Fibroblast of the conjunctiva (primary cell): Measurements from ENCODE around the gene PARVB.

Experiments
- DNase-seq: peaks from one replicate; pipeline ENCODE4 v3.0.0-alpha.2; 2010; ENCODE audit warnings: low read depth

Gene PARVB

DNA sequence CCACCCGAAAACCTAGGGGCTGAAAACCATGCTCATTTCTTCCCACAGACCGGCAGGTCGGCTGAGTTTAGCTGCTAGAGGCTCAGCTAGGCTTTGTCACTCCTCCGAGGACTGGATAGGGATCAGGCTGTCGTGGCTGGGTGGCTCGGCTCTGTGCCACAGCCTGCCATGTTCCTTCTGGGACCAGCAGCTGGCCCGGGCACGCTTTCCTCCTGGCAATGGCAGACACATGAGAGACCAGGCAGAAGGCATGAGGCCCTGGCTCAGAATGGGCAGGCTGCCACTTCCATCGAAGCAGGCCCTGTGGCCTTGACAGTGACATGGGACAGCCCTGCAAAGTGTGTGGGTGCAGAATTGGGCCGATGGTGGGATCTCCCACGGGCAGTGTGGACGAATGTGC lies 177.6 kb downstream of the PARVB start:
- no peak for DNase-seq

- DNase-seq, result peak; percentile 5
Observed at GRCh38 chr22:44202261-44202789, 178.2 kb downstream of the PARVB start.

- no peak for DNase-seq
Observed at GRCh38 chr22:44203203-44203602, 179.1 kb downstream of the PARVB start.

DNA sequence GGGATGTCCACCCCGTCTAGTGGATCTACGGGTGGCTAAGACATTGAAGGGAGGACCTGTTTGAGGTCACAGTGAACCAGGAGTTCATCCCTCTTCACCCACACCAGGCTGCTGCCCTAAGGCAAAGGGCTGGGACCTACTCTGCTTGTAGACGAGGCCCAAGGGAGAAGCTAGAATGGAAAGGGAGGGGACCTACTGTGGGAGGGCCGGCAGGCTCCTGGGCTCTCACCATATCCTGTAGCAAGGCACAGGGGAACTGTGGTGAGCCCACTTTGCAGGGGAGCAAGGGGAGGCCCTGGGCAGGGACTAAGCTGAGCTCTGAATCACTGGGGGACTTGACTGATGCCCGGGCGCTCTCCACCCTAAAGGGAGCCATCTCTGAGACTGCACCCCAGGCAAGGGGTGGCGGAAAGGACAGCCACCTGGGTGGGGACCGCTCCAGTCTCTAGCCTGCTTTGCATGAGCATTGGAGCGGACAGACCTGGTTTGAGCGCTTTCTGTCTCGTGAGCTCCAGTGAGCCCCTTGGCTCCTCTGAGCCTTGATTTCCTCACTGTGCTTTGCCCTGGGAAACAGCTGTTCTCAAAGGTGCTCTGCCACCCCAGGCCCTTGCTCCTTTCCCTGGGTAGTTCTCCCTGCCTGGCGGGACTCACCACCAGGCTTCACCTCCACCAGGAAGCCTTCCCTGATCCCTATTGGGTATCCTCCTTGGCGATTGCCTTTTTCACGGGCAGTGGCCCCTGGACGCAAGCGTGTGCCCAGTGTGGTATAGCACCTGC lies 180.8 kb downstream of the PARVB start:
- DNase-seq, result no peak

GRCh38 chr22:44205516-44206329 lies 181.6 kb downstream of the PARVB start:
- no peak for DNase-seq

DNA sequence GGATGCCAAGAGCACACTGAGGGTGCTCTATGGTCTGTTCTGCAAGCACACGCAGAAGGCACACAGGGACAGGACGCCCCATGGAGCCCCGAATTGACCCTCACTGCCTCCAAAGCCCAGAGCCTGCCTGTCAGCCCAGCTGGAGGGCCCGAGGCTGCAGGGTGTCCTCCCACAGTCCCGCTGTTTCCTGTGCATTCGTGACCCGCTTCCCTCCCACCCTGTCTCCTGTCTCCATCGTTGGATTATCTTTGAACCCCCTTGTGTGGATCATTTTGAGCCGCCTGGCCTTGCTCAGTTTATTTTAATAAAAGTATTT lies 182.2 kb downstream of the PARVB start:
- no peak for DNase-seq

DNA sequence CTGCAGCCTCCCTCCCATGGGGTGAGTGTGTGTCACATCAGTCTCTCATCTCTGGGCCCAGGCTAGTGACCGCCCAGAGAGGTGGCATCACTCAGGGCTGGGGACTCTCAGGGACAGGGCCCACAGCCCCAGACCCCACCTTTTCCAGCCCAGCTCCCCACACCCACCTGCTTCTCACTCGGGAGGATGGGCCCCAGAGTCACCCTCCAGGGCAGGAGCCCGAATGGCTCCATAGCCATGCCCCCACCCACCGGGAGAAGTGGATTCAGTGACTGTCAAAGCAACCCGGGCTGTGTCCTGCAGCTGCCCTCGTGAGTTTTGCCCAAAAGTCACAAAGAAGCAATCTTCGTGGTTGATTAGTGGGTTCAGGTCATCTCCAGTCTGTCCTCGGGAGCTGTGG lies 182.6 kb downstream of the PARVB start:
- DNase-seq, result no peak

- DNase-seq, result no peak
Observed at GRCh38 chr22:44207173-44207980, 183.3 kb downstream of the PARVB start.

GRCh38 chr22:44207981-44208317 lies 183.8 kb downstream of the PARVB start:
- no peak for DNase-seq

DNA sequence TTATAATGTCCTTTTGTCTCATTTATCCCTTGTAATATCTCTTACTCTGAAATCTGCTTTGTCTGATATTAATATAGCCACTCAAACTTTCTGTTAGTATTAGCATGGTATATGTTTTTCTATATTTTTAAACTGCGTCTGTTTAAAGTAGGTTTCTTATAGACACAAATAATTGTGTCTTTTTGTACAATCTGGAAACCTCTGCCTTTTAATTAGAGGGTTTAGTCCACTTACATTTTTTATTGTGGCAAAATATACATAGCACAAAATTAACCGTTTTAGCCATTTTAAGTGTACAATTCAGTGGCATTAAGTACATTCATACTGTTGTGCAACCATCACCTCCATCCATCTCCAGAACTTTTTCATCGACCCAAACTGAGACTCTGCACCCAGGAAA lies 185.2 kb downstream of the PARVB start:
- DNase-seq, result no peak

- peak; percentile 47 for DNase-seq
Observed at GRCh38 chr22:44210722-44211121, 186.6 kb downstream of the PARVB start.

DNA sequence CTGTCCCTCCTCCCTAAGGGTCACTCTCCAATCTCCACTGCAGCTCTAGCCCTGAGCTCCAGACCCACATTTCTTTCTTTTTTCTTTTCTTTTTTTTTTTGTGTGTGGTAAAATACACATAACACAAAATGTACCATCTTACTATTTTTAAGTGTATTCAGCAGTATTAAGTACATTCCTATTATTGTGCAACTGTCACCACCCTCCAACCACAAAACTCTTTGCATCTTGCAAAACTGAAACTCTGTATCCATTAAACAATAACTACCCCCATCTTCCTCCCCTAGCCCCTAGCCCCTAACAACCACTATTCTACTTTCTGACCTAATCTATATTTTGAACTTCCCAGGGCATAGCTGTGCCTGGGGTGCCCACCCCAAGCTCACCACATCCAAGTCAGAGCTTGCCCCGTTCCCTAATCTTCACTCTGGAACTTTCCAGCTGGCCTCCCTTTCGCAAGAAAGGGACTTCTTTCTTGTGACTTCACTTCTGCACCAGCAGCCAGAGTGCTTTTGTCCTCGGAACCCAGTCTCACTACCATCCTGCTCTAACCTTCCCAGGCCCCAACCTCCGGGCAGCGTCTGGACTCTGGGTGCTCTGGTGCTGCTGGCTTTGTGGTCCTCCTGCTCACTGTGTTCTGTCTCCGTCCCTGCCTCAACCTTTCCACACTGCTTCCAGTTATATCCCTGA lies 187.3 kb downstream of the PARVB start:
- no peak for DNase-seq

DNA sequence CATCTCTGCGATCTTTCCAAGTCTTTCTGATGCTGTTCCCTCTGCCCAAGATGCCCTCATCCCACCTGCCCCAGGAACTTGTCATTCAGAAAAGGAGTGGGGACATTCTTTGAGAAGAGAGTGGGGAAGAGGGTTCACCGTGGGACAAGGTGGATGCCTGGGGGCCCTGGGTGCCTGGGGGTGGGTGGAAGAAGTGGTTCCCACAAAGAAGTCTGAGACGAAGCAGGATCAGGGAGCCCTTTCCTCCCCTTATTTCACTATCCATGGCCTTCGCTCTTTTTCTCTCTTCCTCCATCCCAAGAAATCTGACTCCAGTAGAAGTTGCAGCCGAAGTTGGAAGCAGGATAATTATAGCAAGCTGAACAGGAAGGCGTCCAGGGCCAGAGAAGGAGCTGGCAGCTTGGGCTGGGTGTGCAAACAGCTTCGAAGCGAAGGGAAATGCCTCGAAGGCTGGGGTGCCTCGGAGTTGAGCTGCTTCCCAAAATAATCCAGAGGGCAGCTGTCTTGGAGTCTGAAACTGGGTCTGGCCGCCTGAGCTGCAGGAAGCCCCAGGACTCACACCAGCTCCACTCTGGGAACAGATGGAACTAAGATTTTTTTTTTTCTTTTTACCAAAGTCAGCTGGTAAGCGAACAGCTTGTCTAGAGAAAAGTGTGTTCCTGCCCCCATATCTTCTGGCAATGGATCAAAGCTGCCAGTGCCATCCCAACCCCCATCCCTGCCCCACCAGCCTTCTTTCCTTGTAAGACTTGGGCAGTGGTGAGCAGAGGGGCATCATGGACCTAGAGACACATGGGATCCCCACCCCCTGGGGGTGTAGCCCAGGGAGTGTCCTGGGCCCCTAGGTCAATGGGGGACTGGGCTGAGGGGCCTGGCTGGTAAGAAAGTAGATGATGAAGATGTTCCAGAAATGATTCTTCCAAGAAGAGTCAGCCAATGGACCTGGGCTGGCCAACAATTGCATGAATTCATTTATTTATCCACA lies 188.1 kb downstream of the PARVB start:
- no peak for DNase-seq

DNA sequence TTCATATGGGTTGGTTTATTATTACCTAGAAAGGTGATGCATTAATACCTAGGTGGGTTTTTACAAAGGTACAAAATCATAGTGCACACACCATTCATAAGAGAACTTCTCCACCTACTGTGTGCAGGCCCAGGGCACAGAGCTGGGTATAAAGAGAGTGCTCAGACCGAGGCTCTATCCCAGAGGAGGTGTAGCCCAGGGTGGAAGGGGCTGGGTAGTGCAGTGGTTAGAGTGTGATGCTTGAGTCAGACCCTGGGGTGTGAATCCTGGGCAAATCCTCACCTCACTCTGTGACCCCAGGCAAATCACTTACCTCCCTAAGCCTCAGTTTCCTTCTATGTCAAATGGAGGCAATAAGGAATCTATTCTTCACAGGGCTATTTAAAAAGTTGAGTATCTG lies 188.8 kb downstream of the PARVB start:
- DNase-seq, result no peak

DNA sequence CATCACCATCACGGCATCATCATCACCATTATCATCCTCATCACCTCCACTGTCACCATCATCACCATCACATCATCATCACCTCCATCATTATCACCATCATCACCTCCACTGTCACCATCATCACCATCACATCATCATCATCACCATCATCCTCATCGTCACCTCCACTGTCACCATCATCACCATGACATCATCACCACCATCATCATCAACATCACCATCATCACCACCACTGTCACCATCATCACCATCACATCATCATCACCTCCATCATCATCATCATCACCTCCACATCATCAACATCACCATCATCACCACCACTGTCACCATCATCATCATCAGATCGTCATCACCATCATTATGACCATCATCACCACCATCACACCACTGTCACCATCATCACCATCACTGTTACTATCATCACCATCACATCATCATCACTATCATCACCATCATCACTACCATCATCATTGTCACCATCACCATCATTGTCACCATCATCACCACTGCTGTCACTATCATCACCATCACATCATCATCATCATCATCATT lies 189.5 kb downstream of the PARVB start:
- DNase-seq, result no peak

DNA sequence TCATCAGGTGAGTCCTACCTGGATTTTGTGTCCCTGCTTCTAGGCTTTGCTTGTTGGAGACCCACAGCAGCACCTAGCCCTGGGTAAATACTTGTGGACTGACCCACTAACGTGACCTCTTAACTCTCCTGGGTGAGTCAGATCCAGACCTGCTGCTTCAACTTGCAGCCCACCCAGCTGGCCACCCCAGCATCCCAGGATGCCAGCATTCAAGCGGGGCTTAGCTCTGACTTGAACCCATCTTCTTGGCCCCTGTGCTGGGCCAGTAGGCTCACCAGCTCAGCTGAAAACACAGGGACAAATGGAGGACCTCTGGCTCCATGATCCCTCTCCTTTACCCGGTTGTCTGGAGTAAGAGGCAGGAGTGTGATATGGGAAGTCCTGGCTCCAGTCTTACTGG lies 190.1 kb downstream of the PARVB start:
- no peak for DNase-seq

- DNase-seq, result no peak
Observed at GRCh38 chr22:44214764-44215163, 190.7 kb downstream of the PARVB start.

DNA sequence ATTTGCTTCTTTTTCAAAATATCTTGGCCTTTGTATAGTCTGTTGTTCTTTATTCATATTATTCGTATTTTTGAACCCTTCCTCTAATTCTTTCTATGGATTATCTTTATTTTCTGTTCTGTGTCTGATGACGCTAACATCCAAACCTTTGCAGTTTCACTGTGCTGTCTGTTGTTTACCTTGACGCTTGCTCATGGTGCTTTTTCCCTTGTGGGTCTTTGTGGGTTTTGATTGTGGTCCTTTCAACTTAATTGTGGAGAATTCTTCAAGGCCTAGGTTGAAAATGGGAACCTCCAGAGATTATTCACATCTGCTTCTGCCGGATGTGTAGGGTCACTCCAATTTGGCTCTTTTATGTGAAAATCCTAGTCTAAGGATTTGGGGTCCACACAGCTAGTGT lies 191.2 kb downstream of the PARVB start:
- no peak for DNase-seq

DNA sequence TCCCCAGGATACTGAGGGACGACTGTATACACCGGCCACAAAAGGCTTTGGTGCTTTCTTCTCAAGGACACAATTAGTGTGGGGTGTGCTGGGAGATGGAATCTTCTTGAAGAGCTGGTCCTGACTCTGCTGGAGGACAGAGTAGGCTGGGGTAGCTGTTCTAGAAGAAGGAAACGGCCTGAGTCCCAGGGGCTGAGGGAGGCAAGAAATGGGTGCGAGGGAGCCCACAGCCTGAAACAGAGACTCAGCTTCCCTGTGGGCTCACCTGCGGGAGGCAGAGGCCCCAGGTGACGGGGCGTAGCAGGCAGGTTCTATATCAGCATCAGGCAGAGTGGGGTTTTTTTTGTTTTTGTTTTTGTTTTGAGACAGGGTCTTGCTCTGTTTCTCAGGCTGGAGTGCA lies 193.2 kb downstream of the PARVB start:
- DNase-seq, result no peak

DNA sequence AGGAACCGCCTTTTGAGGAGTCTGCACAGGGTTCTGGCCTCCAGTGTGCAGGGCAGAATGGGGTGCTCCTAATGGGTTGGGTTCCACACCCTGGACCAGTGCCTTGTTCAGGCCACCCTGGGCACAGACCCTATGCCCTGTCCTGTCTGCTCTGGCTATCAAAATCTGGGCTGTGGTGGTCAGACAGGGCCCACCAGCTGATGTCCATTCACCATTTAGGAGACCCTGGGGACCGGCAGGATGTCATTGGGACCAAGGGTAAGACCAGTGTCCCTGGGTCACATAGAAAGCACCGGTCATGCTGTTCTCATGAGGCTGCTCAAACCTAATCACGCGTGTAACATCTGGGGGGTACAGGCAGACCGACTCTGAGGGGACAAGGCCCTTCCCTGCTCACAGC lies 194.0 kb downstream of the PARVB start:
- no peak for DNase-seq
